NT2/D1 (cell line): ENCODE measurements around the gene NLK.
"Not testable (repeated sequence)": the region's sequence is repeated elsewhere in the genome, so short reads cannot be mapped to it uniquely, and the experiment has no call there.

Experiments
- DNase-seq: peaks from one replicate; pipeline ENCODE4 v3.0.0-alpha.2; 2011; ENCODE audit warnings: low read depth, low spot score
- H3K27me3 ChIP-seq: 2 replicates; pipeline ENCODE4 v1.6.0; 2011; ENCODE audit warnings: mild to moderate bottlenecking; ENCODE audit not compliant: insufficient read length, insufficient read depth
- H3K36me3 ChIP-seq: 2 replicates; pipeline ENCODE4 v1.6.1; 2011; ENCODE audit warnings: mild to moderate bottlenecking, low read length, mixed read lengths; ENCODE audit not compliant: insufficient read depth, insufficient read length
- H3K4me1 ChIP-seq: 2 replicates; pipeline ENCODE4 v1.5.1; 2011; ENCODE audit not compliant: insufficient read depth, insufficient read length
- H3K4me3 ChIP-seq: 2 replicates; pipeline ENCODE4 v1.5.1; 2011; ENCODE audit warnings: low read depth; ENCODE audit not compliant: insufficient read length
- H3K9ac ChIP-seq: 2 replicates; pipeline ENCODE4 v1.6.0; 2011; ENCODE audit warnings: low read depth; ENCODE audit not compliant: insufficient read length
- H3K9me3 ChIP-seq: 2 replicates; pipeline ENCODE4 v1.5.1; 2011; ENCODE audit warnings: mild to moderate bottlenecking, low read length; ENCODE audit not compliant: insufficient read depth
- SUZ12 ChIP-seq: IDR thresholded peaks from 2 replicates; pipeline ENCODE4 v1.6.1; 2011; ENCODE audit not compliant: insufficient read length, insufficient read depth; ENCODE audit errors: extremely low read depth
- YY1 ChIP-seq: IDR thresholded peaks from 2 replicates; pipeline ENCODE4 v1.6.1; 2011; ENCODE audit not compliant: insufficient read length, insufficient read depth
- ZNF274 ChIP-seq: IDR thresholded peaks from 2 replicates; pipeline ENCODE4 v1.6.1; 2011; ENCODE audit warnings: mild to moderate bottlenecking, low read depth, low read length

NLK gene

GRCh38 chr17:28029044-28029443 is 13.4 kb upstream of the NLK start:
- Histone ChIP-seq H3K9me3 (no peaks in the 10 kb centered on the region), H3K4me1 (no peaks in the 10 kb centered on the region), H3K27me3 (no peaks in the 10 kb centered on the region), H3K4me3 (no peak overlapping the region), H3K36me3 (no peaks in the 10 kb centered on the region), H3K9ac (no peak overlapping the region)
- TF ChIP-seq SUZ12 (no peak), ZNF274 (no peak), YY1 (no peak)
- no peak for DNase-seq

- no peaks in the 10 kb centered on the region for H3K36me3 ChIP-seq
- no peak for DNase-seq
- H3K9ac ChIP-seq, result no peak overlapping the region
- TF ChIP-seq YY1, result no peak
- TF ChIP-seq SUZ12, result no peak
- TF ChIP-seq ZNF274, result no peak
- no peaks in the 10 kb centered on the region for H3K27me3 ChIP-seq
- no peaks in the 10 kb centered on the region for H3K4me1 ChIP-seq
- no peaks in the 10 kb centered on the region for H3K9me3 ChIP-seq
- no peak overlapping the region for H3K4me3 ChIP-seq
These were observed 12.1 kb upstream of the NLK start for GRCh38 chr17:28030386-28030785.

- Histone ChIP-seq H3K4me3 (no peak overlapping the region), H3K27me3 (no peaks in the 10 kb centered on the region), H3K9me3 (no peaks in the 10 kb centered on the region), H3K9ac (no peak overlapping the region), H3K4me1 (no peaks in the 10 kb centered on the region), H3K36me3 (no peaks in the 10 kb centered on the region)
- DNase-seq, result no peak
- TF ChIP-seq SUZ12, result no peak
- no peak for TF ChIP-seq YY1
- TF ChIP-seq ZNF274, result no peak
These were observed 11.3 kb upstream of the NLK start for GRCh38 chr17:28031174-28031573.

DNA sequence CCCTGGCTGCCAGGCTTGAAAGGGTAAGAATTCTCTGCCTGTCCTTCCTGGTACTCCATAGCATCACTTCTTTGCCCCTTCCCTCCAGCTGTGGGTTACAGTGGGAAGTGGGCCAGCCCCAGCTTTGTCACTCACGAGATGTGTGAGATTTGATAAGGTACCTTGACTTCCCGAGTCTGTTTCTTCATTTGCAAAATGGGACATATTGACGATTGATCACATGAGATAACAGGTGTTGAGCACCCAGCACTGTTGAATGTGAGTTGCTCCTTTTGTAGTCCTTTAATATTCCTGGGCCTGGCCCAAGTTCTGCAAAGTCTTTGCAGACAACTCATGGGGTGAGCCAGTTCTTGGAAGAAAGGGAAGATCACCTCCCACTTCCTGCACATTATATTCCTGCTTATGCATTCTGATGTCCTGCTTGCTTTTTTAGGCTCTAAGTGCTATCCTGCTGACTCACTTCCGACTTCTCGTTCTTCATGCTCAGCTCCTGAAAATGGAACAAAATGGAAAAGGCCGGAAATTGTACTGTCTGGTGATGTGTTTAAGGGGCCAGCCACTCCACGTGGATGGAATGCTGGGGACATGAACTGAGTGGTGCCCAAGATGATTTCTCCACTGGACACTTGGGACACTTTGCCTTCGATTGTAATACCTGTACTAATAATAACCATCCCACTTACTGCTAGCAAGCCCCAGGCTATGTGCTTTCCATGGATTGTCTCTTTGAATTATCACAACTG is 8.3 kb upstream of the NLK start:
- Histone ChIP-seq H3K36me3 (no peaks in the 10 kb centered on the region), H3K4me1 (no peaks in the 10 kb centered on the region), H3K9ac (no peak overlapping the region), H3K9me3 (no peaks in the 10 kb centered on the region), H3K4me3 (no peak overlapping the region), H3K27me3 (no peaks in the 10 kb centered on the region)
- TF ChIP-seq ZNF274 (no peak), YY1 (no peak), SUZ12 (no peak)
- no peak for DNase-seq

DNA sequence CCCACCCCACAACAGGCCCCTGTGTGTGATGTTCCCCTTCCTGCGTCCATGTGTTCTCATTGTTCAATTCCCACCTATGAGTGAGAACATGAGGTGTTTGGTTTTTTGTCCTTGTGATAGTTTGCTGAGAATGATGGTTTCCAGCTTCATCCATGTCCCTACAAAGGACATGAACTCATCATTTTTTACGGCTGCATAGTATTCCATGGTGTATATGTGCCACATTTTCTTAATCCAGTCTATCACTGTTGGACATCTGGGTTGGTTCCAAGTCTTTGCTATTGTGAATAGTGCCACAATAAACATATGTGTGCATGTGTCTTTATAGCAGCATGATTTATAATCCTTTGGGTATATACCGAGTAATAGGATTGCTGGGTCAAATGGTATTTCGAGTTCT is 7.0 kb upstream of the NLK start:
- H3K4me1 ChIP-seq, DNase-seq, H3K4me3 ChIP-seq, H3K27me3 ChIP-seq, H3K36me3 ChIP-seq, H3K9me3 ChIP-seq, H3K9ac ChIP-seq: not testable (repeated sequence)

GRCh38 chr17:28035884-28036283 is 6.6 kb upstream of the NLK start:
- not testable (repeated sequence) for H3K4me3 ChIP-seq, H3K27me3 ChIP-seq, H3K4me1 ChIP-seq, H3K9ac ChIP-seq, H3K9me3 ChIP-seq, H3K36me3 ChIP-seq, DNase-seq

- DNase-seq, result no peak
- no peak overlapping the region for H3K4me3 ChIP-seq
- H3K4me1 ChIP-seq, result no peaks in the 10 kb centered on the region
- peaks cover 12% of the 10 kb centered on the region for H3K36me3 ChIP-seq
- no peak overlapping the region for H3K9ac ChIP-seq
- no peaks in the 10 kb centered on the region for H3K27me3 ChIP-seq
- TF ChIP-seq YY1 (no peak), SUZ12 (no peak), ZNF274 (no peak)
- H3K9me3 ChIP-seq, result no peaks in the 10 kb centered on the region
These were observed 3.7 kb upstream of the NLK start for GRCh38 chr17:28038802-28039201.

- H3K36me3 ChIP-seq, result peaks cover 13% of the 10 kb centered on the region
- DNase-seq, result no peak
- no peak overlapping the region for H3K9ac ChIP-seq
- H3K9me3 ChIP-seq, result no peaks in the 10 kb centered on the region
- no peak for TF ChIP-seq ZNF274
- no peak for TF ChIP-seq YY1
- TF ChIP-seq SUZ12, result no peak
- H3K4me3 ChIP-seq, result no peak overlapping the region
- H3K27me3 ChIP-seq, result no peaks in the 10 kb centered on the region
- H3K4me1 ChIP-seq, result no peaks in the 10 kb centered on the region
These were observed 3.2 kb upstream of the NLK start for GRCh38 chr17:28039251-28039650.
